ENCODE results near the gene EXOSC6.
"Not testable (repeated sequence)": the region's sequence is repeated elsewhere in the genome, so short reads cannot be mapped to it uniquely, and the experiment has no call there.

Gene EXOSC6

DNA sequence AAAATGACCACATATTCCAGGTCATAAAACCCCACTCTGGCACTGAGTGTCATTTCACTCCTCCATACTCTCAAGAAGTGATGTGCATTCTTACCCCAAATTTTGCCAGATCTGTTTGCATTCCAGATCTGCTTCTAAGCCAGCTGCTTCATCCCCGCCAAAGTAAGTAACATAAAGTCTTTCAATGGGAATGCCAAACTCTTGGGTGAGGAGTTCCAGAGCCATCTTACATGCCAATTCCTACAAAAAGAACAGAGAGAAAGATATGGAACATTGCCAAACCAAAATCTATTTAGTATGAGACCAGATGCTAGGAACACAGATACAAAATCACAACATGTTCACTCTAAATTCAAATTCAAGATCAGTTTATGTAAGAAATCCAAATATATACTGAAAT lies 24.7 kb upstream of the EXOSC6 start:
- Histone ChIP-seq H3K4me1 (ENCODE audit: control insufficient read depth, insufficient read depth, low read length) (no peaks in the 10 kb centered on the region), H3K27me3 (ENCODE audit: control insufficient read depth, insufficient read depth, low read length) (no peaks in the 10 kb centered on the region), H3K9ac (ENCODE audit: low read depth, low read length) (no peak overlapping the region), H3K36me3 (ENCODE audit: control insufficient read depth, insufficient read depth, low read length) (peaks cover 89% of the 10 kb centered on the region), H3K4me3 (ENCODE audit: low read depth, low read length) (no peak overlapping the region), H3K9me3 (ENCODE audit: control insufficient read depth, insufficient read depth, low read length) (no peaks in the 10 kb centered on the region), H3K27ac (ENCODE audit: low read depth, low read length) (no peak overlapping the region)

DNA sequence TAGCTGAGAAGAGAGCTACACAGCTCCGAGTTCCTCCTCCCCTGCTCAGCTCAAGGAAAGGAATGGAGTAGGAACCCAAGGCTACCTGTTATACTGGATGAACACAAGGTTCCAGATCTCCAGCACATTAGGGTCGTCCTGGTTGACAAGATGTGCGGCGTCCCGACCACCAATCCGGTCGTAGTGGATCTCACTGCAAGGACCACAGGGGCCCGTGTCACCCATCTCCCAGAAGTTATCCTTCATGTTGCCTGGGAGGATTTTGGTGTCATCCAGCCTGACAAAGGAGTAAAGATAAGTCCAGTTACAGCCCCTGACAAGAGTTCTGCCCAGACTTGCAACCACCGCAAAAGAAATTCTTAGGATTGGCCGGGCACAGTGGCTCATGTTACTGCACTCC lies 20.0 kb upstream of the EXOSC6 start:
- H3K9me3 ChIP-seq (ENCODE audit: control insufficient read depth, insufficient read depth, low read length) = no peaks in the 10 kb centered on the region
- H3K4me1 ChIP-seq (ENCODE audit: control insufficient read depth, insufficient read depth, low read length) = no peaks in the 10 kb centered on the region
- no peaks in the 10 kb centered on the region for H3K27me3 ChIP-seq (ENCODE audit: control insufficient read depth, insufficient read depth, low read length)
- no peak overlapping the region for H3K9ac ChIP-seq (ENCODE audit: low read depth, low read length)
- H3K4me3 ChIP-seq (ENCODE audit: low read depth, low read length) = no peak overlapping the region
- peaks cover 90% of the 10 kb centered on the region for H3K36me3 ChIP-seq (ENCODE audit: control insufficient read depth, insufficient read depth, low read length)
- no peak overlapping the region for H3K27ac ChIP-seq (ENCODE audit: low read depth, low read length)

DNA sequence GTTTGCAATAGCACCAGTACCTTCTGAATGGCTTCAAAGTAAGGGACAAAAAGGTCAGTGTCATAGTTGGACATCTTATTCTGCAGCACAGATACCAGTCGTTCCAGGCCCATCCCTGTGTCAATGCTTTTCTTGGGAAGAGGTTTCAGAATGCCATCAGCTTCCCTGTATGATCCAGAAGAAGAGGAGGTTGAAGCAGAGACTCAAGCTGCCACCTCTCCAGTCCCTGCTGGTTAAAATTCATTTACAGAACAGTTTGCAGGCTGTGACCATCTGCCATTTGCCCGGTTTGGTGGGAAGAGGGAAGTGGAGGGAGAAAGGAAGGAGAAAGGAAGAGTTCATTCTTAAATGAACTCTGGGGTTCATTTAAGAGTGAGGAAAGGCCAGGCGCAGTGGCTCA lies 18.4 kb upstream of the EXOSC6 start:
- H3K4me3 ChIP-seq (ENCODE audit: low read depth, low read length) = no peak overlapping the region
- H3K4me1 ChIP-seq (ENCODE audit: control insufficient read depth, insufficient read depth, low read length) = no peaks in the 10 kb centered on the region
- H3K9ac ChIP-seq (ENCODE audit: low read depth, low read length) = no peak overlapping the region
- no peak overlapping the region for H3K27ac ChIP-seq (ENCODE audit: low read depth, low read length)
- H3K36me3 ChIP-seq (ENCODE audit: control insufficient read depth, insufficient read depth, low read length) = peaks cover 93% of the 10 kb centered on the region
- H3K9me3 ChIP-seq (ENCODE audit: control insufficient read depth, insufficient read depth, low read length) = no peaks in the 10 kb centered on the region
- no peaks in the 10 kb centered on the region for H3K27me3 ChIP-seq (ENCODE audit: control insufficient read depth, insufficient read depth, low read length)

DNA sequence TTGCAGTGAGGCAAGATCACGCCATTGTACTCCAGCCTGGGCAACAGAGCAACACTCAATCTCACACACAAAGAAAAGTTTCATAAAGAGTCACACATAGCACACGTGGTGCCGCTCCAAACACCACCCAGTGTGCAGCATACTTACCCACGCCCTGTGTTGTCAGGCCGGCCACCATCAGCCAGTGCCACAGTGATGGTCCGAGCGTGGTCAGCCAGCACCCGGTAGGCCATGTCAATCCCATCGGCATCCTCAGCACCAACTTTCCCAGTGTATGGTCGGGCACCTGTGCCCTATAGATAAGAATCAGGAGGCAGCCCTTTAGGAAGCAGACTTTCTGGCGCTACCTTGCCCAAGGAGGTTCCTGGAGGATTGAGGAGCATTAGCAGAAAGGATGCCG lies 17.7 kb upstream of the EXOSC6 start:
- no peak overlapping the region for H3K27ac ChIP-seq (ENCODE audit: low read depth, low read length)
- H3K36me3 ChIP-seq (ENCODE audit: control insufficient read depth, insufficient read depth, low read length) = peaks cover 93% of the 10 kb centered on the region
- H3K4me1 ChIP-seq (ENCODE audit: control insufficient read depth, insufficient read depth, low read length) = no peaks in the 10 kb centered on the region
- no peaks in the 10 kb centered on the region for H3K9me3 ChIP-seq (ENCODE audit: control insufficient read depth, insufficient read depth, low read length)
- no peak overlapping the region for H3K4me3 ChIP-seq (ENCODE audit: low read depth, low read length)
- no peaks in the 10 kb centered on the region for H3K27me3 ChIP-seq (ENCODE audit: control insufficient read depth, insufficient read depth, low read length)
- no peak overlapping the region for H3K9ac ChIP-seq (ENCODE audit: low read depth, low read length)

DNA sequence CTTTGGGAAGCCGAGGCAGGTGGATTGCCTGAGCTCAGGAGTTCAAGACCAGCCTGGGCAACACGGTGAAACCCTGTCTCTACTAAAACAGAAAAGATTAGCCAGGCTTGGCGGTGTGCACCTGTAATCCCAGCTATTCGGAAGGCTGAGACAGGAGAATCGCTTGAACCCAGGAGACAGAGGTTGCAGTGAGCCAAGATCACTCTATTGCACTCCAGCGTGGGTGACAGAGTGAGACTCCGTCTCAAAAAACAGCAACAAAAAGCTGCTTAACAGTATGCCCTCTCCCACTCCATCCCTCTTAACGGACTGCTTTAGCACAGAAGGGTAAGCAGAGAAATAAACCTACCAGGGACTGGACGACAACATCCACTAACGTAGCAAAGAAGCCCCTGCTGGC lies 16.2 kb upstream of the EXOSC6 start:
- H3K9me3 ChIP-seq (ENCODE audit: control insufficient read depth, insufficient read depth, low read length); H3K9ac ChIP-seq (ENCODE audit: low read depth, low read length); H3K27ac ChIP-seq (ENCODE audit: low read depth, low read length); H3K4me1 ChIP-seq (ENCODE audit: control insufficient read depth, insufficient read depth, low read length); H3K27me3 ChIP-seq (ENCODE audit: control insufficient read depth, insufficient read depth, low read length); H3K4me3 ChIP-seq (ENCODE audit: low read depth, low read length): not testable (repeated sequence)
- H3K36me3 ChIP-seq (ENCODE audit: control insufficient read depth, insufficient read depth, low read length) = peaks cover 96% of the 10 kb centered on the region

DNA sequence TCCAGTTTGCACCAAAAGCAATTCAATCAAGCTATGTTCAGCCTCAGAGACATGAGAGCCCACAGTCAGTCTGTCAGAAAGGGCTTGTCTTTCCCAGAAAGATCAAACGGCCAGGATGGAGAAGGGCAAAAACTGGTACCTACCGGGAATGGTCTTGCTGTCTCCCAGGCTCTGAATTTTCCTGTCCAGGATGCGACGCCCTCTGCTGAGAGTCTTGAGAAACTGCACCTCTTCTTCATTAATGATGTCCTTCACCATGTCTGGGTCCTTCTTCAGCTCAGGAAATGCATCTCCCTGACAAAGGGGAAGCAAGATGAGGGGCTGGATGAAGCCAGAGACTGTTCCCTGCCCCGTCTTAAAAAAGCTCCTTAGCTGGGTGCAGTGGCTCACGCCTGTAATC lies 15.8 kb upstream of the EXOSC6 start:
- Histone ChIP-seq H3K36me3 (ENCODE audit: control insufficient read depth, insufficient read depth, low read length) (peaks cover 96% of the 10 kb centered on the region), H3K27ac (ENCODE audit: low read depth, low read length) (no peak overlapping the region), H3K9ac (ENCODE audit: low read depth, low read length) (no peak overlapping the region), H3K4me3 (ENCODE audit: low read depth, low read length) (no peak overlapping the region), H3K27me3 (ENCODE audit: control insufficient read depth, insufficient read depth, low read length) (no peaks in the 10 kb centered on the region), H3K9me3 (ENCODE audit: control insufficient read depth, insufficient read depth, low read length) (no peaks in the 10 kb centered on the region), H3K4me1 (ENCODE audit: control insufficient read depth, insufficient read depth, low read length) (no peaks in the 10 kb centered on the region)

DNA sequence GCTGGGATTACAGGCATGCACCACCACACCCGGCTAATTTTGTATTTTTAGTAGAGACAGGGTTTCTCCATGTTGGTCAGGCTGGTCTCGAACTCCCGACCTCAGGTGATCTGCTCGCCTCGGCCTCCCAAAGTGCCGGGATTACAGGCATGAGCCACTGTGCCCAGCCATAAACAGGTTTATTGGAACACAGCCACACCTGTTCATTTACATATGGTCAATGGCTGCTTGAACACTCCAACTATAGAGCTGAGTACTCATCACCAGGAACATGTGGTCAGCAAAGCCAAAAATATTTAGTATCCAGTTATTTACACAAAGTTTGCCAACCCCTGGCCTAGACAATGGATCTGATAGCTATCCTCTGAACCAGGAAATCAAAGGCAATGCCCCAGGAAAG lies 8.2 kb upstream of the EXOSC6 start:
- H3K27me3 ChIP-seq (ENCODE audit: control insufficient read depth, insufficient read depth, low read length); H3K4me3 ChIP-seq (ENCODE audit: low read depth, low read length); H3K9ac ChIP-seq (ENCODE audit: low read depth, low read length); H3K27ac ChIP-seq (ENCODE audit: low read depth, low read length); H3K9me3 ChIP-seq (ENCODE audit: control insufficient read depth, insufficient read depth, low read length); H3K4me1 ChIP-seq (ENCODE audit: control insufficient read depth, insufficient read depth, low read length): not testable (repeated sequence)
- peaks cover 95% of the 10 kb centered on the region for H3K36me3 ChIP-seq (ENCODE audit: control insufficient read depth, insufficient read depth, low read length)

DNA sequence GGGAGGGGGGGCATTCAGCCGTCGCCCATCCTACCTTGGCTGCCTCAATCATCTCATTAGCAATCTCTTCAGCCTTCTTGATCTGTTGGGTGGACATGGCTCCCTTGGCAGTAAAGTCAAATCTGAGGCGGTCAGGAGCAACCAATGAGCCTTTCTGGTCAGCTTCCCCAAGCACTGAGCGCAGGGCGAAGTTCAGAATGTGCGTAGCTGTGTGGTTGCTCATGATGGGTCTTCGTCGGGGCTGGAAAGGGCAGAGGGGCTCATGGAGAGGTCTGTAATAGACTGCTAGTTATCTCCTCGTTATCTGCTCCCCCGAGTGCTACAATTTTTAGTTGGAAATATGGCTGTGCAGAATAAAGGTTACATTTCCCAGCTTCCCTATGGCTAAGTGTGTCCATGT lies 7.2 kb upstream of the EXOSC6 start:
- no peaks in the 10 kb centered on the region for H3K9me3 ChIP-seq (ENCODE audit: control insufficient read depth, insufficient read depth, low read length)
- H3K36me3 ChIP-seq (ENCODE audit: control insufficient read depth, insufficient read depth, low read length) = peaks cover 95% of the 10 kb centered on the region
- no peaks in the 10 kb centered on the region for H3K27me3 ChIP-seq (ENCODE audit: control insufficient read depth, insufficient read depth, low read length)
- H3K27ac ChIP-seq (ENCODE audit: low read depth, low read length) = no peak overlapping the region
- H3K9ac ChIP-seq (ENCODE audit: low read depth, low read length) = no peak overlapping the region
- no peaks in the 10 kb centered on the region for H3K4me1 ChIP-seq (ENCODE audit: control insufficient read depth, insufficient read depth, low read length)
- no peak overlapping the region for H3K4me3 ChIP-seq (ENCODE audit: low read depth, low read length)

DNA sequence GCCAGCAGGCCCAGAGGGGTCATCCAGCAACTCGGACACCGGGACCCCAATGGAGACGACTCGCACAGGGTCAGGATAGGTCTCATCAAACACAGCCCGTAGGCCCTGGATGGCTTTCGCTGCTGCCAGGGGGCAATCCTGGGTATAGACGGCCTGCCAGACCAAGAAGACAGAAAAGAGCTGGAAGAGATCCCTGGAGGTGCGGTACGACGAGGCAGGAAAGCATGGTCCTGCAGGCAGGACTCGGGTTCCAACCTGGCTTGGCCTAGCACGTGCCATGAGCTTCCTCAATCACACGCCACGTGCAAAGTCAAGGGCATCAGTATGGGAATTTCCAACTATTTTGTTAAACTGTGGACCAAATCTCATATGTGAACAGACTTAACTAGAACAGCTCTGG lies 6.3 kb upstream of the EXOSC6 start:
- Histone ChIP-seq H3K9me3 (ENCODE audit: control insufficient read depth, insufficient read depth, low read length) (no peaks in the 10 kb centered on the region), H3K4me1 (ENCODE audit: control insufficient read depth, insufficient read depth, low read length) (no peaks in the 10 kb centered on the region), H3K27ac (ENCODE audit: low read depth, low read length) (no peak overlapping the region), H3K27me3 (ENCODE audit: control insufficient read depth, insufficient read depth, low read length) (no peaks in the 10 kb centered on the region), H3K4me3 (ENCODE audit: low read depth, low read length) (no peak overlapping the region), H3K36me3 (ENCODE audit: control insufficient read depth, insufficient read depth, low read length) (peaks cover 95% of the 10 kb centered on the region), H3K9ac (ENCODE audit: low read depth, low read length) (no peak overlapping the region)

DNA sequence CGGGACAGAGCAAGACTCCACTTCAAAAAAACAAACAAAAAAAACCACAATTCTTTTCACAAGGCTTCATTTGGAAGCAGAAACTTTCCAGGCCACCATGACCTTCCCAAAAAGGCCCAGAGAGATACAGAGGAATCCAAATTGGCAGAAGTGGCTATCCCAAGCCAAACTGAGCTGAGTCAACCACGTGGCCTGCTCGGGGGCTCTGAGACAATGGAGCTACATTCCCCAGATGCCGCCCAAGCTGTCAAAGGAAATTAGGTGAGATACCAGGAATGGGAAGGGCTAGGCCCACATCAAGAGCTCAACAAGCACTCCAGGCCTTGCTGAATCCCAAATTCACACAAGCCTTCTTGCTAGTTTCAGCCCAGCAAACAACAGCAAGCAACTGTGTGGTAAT lies 5.7 kb upstream of the EXOSC6 start:
- Histone ChIP-seq H3K9me3 (ENCODE audit: control insufficient read depth, insufficient read depth, low read length) (no peaks in the 10 kb centered on the region), H3K4me1 (ENCODE audit: control insufficient read depth, insufficient read depth, low read length) (no peaks in the 10 kb centered on the region), H3K27ac (ENCODE audit: low read depth, low read length) (no peak overlapping the region), H3K27me3 (ENCODE audit: control insufficient read depth, insufficient read depth, low read length) (no peaks in the 10 kb centered on the region), H3K4me3 (ENCODE audit: low read depth, low read length) (no peak overlapping the region), H3K36me3 (ENCODE audit: control insufficient read depth, insufficient read depth, low read length) (peaks cover 95% of the 10 kb centered on the region), H3K9ac (ENCODE audit: low read depth, low read length) (no peak overlapping the region)

DNA sequence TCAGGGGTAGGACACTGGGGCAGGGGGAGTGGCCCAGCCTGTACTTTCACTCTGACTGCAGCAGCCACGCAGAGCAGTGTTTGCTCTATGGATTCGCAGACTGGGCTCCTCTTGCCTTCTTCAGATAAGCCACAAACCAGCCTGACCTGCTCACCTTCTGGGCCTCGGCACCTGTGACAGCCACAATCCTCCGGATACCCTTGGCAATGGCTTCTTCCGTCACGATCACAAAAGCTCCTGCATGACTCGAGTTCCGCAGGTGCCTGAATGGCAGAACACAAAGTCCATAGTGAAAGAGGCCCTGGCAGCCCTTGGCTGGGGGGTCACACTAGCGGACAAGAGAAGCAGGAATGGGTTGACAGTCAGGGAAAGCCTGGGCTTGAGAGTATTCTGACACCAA lies 3.8 kb upstream of the EXOSC6 start:
- H3K4me3 ChIP-seq (ENCODE audit: low read depth, low read length) = no peak overlapping the region

DNA sequence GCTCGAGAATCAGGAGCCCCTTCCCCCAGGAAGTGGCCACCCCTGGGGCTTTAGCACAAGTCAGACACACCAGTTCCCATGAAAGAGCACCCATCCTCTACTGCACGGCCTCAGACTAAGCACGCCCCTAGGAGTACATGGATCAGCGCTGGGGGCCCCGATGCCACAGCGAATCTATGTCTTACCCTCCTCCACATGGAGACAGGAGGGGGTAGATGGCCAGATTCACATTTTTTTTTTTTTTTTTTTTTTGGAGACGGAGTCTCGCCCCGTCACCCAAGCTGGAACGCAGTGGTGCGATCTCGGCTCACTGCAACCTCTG lies 3.2 kb upstream of the EXOSC6 start:
- no peak overlapping the region for H3K9ac ChIP-seq (ENCODE audit: low read depth, low read length)
- H3K27me3 ChIP-seq (ENCODE audit: control insufficient read depth, insufficient read depth, low read length) = no peaks in the 10 kb centered on the region
- no peaks in the 10 kb centered on the region for H3K9me3 ChIP-seq (ENCODE audit: control insufficient read depth, insufficient read depth, low read length)
- H3K4me1 ChIP-seq (ENCODE audit: control insufficient read depth, insufficient read depth, low read length) = 0 out of 2 replicates have a peak, but pooled peaks cover 3% of the 10 kb centered on the region
- H3K4me3 ChIP-seq (ENCODE audit: low read depth, low read length) = no peak overlapping the region
- H3K27ac ChIP-seq (ENCODE audit: low read depth, low read length) = no peak overlapping the region
- H3K36me3 ChIP-seq (ENCODE audit: control insufficient read depth, insufficient read depth, low read length) = peaks cover 79% of the 10 kb centered on the region

More for the DNA sequence above, 3.8 kb upstream of the EXOSC6 start:
- H3K27ac ChIP-seq (ENCODE audit: low read depth, low read length) = no peak overlapping the region
- no peaks in the 10 kb centered on the region for H3K27me3 ChIP-seq (ENCODE audit: control insufficient read depth, insufficient read depth, low read length)
- no peak overlapping the region for H3K9ac ChIP-seq (ENCODE audit: low read depth, low read length)
- peaks cover 82% of the 10 kb centered on the region for H3K36me3 ChIP-seq (ENCODE audit: control insufficient read depth, insufficient read depth, low read length)
- 0 out of 2 replicates have a peak, but pooled peaks cover 3% of the 10 kb centered on the region for H3K4me1 ChIP-seq (ENCODE audit: control insufficient read depth, insufficient read depth, low read length)
- no peaks in the 10 kb centered on the region for H3K9me3 ChIP-seq (ENCODE audit: control insufficient read depth, insufficient read depth, low read length)
